Measurements from ENCODE around the gene MAPK6. TPM values are rescaled to one million over a fixed set of nuclear protein-coding genes. Genes with fewer than 3 reads are reported as not detected.
A peak's percentile ranks its signal among the peaks of the same experiment; 100 is the strongest.

MAPK6 gene
- 10 to 100 TPM; 25.1 to 35.8 TPM for total RNA-seq
- polyA plus RNA-seq (ENCODE audit: insufficient read length in 6 of 6) = 10 to 100 TPM; 24.6 to 29.6 (median 26.4) TPM
- long read RNA-seq, donor 1, full-length matches to known transcripts = 3 of 3 reads
- long read RNA-seq, donor 1, partial matches to known transcripts = 0 of 3 reads
- long read RNA-seq, donor 1, other reads (novel, unspliced or antisense) = 0 of 3 reads
- long read RNA-seq, donor 2, full-length matches to known transcripts = 4 of 9 reads
- long read RNA-seq, donor 2, partial matches to known transcripts = 5 of 9 reads
- long read RNA-seq, donor 2, other reads (novel, unspliced or antisense) = 0 of 9 reads
- long read RNA-seq, donor 3, full-length matches to known transcripts = 4 of 12 reads
- long read RNA-seq, donor 3, partial matches to known transcripts = 8 of 12 reads
- long read RNA-seq, donor 3, other reads (novel, unspliced or antisense) = 0 of 12 reads
- long read RNA-seq, donor 4, partial matches to known transcripts = 0 of 1 reads
- long read RNA-seq, donor 4, other reads (novel, unspliced or antisense) = 1 of 1 reads
- long read RNA-seq, donor 5, full-length matches to known transcripts = 5 of 5 reads
- long read RNA-seq, donor 5, partial matches to known transcripts = 0 of 5 reads
- long read RNA-seq, donor 5, other reads (novel, unspliced or antisense) = 0 of 5 reads
- long read RNA-seq, donor 6, full-length matches to known transcripts = 8 of 8 reads
- long read RNA-seq, donor 6, partial matches to known transcripts = 0 of 8 reads
- long read RNA-seq, donor 6, other reads (novel, unspliced or antisense) = 0 of 8 reads
- long read RNA-seq, donor 7, full-length matches to known transcripts = 3 of 3 reads
- long read RNA-seq, donor 7, partial matches to known transcripts = 0 of 3 reads
- long read RNA-seq, donor 7, other reads (novel, unspliced or antisense) = 0 of 3 reads
- long read RNA-seq, donor 8, full-length matches to known transcripts = 5 of 5 reads
- long read RNA-seq, donor 8, partial matches to known transcripts = 0 of 5 reads
- long read RNA-seq, donor 8, other reads (novel, unspliced or antisense) = 0 of 5 reads
- long read RNA-seq, donor 9 = 0 reads
- long read RNA-seq, donor 10 = 0 reads
- long read RNA-seq, donor 11 = 0 reads
- long read RNA-seq, donor 12, full-length matches to known transcripts = 7 of 16 reads
- long read RNA-seq, donor 12, partial matches to known transcripts = 9 of 16 reads
- long read RNA-seq, donor 12, other reads (novel, unspliced or antisense) = 0 of 16 reads

DNA sequence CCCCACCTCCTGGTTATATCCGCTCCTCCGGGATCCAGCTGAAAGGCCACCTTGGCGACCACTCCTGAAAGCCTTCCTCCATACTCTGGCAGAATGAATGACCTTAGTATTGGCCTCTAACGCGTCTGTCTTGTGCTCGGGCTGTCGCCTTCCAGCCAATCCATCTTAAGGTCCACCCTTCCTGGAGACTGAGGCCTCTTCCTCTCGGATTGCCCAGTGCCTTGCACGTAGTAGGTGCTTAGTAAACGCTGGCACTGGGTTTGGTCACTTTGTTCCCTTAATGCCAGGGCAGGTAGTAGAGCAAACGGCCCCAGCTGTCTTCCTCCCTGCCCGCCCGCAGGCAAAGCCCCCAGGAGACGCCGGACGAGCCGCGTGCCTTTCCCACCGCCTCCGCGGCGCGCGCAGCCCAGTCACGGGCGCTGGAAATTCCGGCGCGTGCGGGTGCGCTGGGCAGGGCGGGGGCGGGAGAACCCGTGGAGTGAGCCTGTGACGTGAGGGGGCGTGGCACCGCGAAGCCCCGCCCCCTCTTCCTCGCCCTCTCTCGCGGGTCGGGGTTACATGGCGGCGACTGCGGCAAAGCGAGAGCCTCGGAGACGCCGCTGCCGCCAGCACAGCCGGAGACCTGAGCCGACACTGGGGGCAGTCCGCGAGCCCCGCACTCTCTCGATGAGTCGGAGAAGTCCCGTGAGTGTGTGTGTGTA is at the start of gene MAPK6:
Gene MAPK6, plus strand, starts transcription at position 527 of the 701 bp plus-strand sequence. CDS start 27,242 bp downstream, outside the sequence.
- Histone ChIP-seq H3K4me1 (peaks cover 5 to 66% of the 10 kb centered on the region in 2 donors), H3K27ac (peak within 1 kb of the TSS; percentile 96), H3K4me3 (peak within 1 kb of the TSS; percentile 55 to 71), H3K36me3 (no peaks in the 10 kb centered on the region), H3K9me3 (no peaks in the 10 kb centered on the region), H3K27me3 (no peaks in the 10 kb centered on the region)
- TF ChIP-seq, protein P1, sequence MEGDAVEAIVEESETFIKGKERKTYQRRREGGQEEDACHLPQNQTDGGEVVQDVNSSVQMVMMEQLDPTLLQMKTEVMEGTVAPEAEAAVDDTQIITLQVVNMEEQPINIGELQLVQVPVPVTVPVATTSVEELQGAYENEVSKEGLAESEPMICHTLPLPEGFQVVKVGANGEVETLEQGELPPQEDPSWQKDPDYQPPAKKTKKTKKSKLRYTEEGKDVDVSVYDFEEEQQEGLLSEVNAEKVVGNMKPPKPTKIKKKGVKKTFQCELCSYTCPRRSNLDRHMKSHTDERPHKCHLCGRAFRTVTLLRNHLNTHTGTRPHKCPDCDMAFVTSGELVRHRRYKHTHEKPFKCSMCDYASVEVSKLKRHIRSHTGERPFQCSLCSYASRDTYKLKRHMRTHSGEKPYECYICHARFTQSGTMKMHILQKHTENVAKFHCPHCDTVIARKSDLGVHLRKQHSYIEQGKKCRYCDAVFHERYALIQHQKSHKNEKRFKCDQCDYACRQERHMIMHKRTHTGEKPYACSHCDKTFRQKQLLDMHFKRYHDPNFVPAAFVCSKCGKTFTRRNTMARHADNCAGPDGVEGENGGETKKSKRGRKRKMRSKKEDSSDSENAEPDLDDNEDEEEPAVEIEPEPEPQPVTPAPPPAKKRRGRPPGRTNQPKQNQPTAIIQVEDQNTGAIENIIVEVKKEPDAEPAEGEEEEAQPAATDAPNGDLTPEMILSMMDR (IDR thresholded peaks at IDR 0.05) = no peak
- intact Hi-C loops (cut with DNase I) = no loop called here
- ATAC-seq = peak; percentile 93
- DNase-seq = peak; percentile 94 to 98 (median 97)

- ATAC-seq (no peak), DNase-seq (no peak)
- H3K4me3 ChIP-seq = no peak overlapping the region
- H3K9me3 ChIP-seq = peaks cover 0 to 17% of the 10 kb centered on the region in 2 donors
- intact Hi-C loops (cut with DNase I) = no loop called here
- H3K36me3 ChIP-seq = peaks cover 0 to 11% of the 10 kb centered on the region in 2 donors
- no peak overlapping the region for H3K27ac ChIP-seq
- TF ChIP-seq, protein P1 (IDR thresholded peaks at IDR 0.05) = no peak
- peaks cover 11 to 25% of the 10 kb centered on the region in 2 donors for H3K4me1 ChIP-seq
- no peaks in the 10 kb centered on the region for H3K27me3 ChIP-seq
These were observed 49.3 kb upstream of the MAPK6 start for GRCh38 chr15:51969728-51970127.

GRCh38 chr15:51970132-51970817 is 48.7 kb upstream of the MAPK6 start:
- intact Hi-C loops (cut with DNase I) = no loop called here
- ATAC-seq = no peak

DNA sequence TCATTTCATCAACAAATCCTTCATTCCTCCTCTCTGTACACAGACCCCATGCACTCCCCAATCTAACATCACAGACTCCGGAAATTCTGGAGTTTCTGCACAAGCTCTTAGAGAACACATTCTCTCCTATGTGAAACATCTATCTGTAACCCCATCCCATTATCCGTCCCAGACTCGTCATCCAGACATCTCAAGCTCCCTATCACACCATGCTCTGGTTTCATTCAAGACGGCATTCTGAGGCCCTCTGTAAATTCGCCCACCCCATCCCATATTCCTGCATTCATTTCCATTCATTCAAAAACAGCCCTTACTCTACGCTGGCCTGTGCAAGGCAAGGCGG is 48.0 kb upstream of the MAPK6 start:
- no peaks in the 10 kb centered on the region for H3K27me3 ChIP-seq
- ATAC-seq (peak; percentile 9), DNase-seq (no peak)
- H3K4me3 ChIP-seq = peak overlapping the region; percentile 73 to 98
- TF ChIP-seq, protein P1 (IDR thresholded peaks at IDR 0.05) = no peak
- peak overlapping the region; percentile 88 for H3K27ac ChIP-seq
- peaks cover 11 to 25% of the 10 kb centered on the region in 2 donors for H3K4me1 ChIP-seq
- intact Hi-C loops (cut with DNase I) = no loop called here
- peaks cover 0 to 17% of the 10 kb centered on the region in 2 donors for H3K9me3 ChIP-seq
- no peaks in the 10 kb centered on the region for H3K36me3 ChIP-seq

More at GRCh38 chr15:51970132-51970817, 48.7 kb upstream of the MAPK6 start:
- no peak for DNase-seq
- H3K27ac ChIP-seq = no peak overlapping the region
- H3K4me3 ChIP-seq = peak overlapping the region in 1 of 2 donors; percentile 73
- H3K27me3 ChIP-seq = no peaks in the 10 kb centered on the region
- H3K4me1 ChIP-seq = peaks cover 11 to 25% of the 10 kb centered on the region in 2 donors
- TF ChIP-seq, protein P1 (IDR thresholded peaks at IDR 0.05) = no peak
- peaks cover 0 to 6% of the 10 kb centered on the region in 2 donors for H3K36me3 ChIP-seq
- peaks cover 0 to 17% of the 10 kb centered on the region in 2 donors for H3K9me3 ChIP-seq

Measured in left lung (tissue), 14 donors.